Uterus (tissue), 2 donors: ENCODE measurements around the gene CHCHD1.
"Not testable (repeated sequence)": the region's sequence is repeated elsewhere in the genome, so short reads cannot be mapped to it uniquely, and the experiment has no call there.

ENCODE experiments used
- POLR2A ChIP-seq, 2 donors: fragments of 450-650 bp; IDR thresholded peaks; one replicate each; pipeline ENCODE4 v1.6.1; 2016; ENCODE audit warnings: antibody characterized with exemption in 2 of 2, mild to moderate bottlenecking in 1 of 2, moderate library complexity in 1 of 2
- TF ChIP-seq, protein P1 (sequence below), 4 experiments: fragments of 200-600 bp in 2 of 4; fragments of 450-650 bp in 2 of 4; sonication (generic) in 2 of 4; IDR thresholded peaks; one replicate each; pipeline ENCODE4 v1.5.1; 2016 to 2019; ENCODE audit warnings: antibody characterized with exemption in 4 of 4, mild to moderate bottlenecking in 2 of 4, moderate library complexity in 1 of 4

DNA sequence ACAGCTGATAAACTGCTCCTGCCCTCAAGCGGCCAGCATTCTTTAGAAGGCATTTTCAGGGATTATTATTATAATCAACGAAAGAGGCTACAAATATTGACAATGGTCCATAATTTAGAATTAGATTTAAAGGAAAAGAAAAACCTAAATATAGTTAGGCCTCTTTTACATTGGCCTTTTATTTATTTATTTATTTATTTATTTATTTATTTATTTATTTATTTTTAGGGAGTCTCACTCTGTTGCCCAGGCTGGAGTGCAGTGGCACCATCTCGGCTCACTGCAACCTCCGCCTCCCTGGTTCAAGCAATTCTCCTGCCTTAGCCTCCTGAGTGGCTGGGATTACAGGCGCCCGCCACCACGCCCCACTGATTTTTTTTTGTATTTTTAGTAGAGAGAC, 47.2 kb downstream of the CHCHD1 start:
- TF ChIP-seq, protein P1, sequence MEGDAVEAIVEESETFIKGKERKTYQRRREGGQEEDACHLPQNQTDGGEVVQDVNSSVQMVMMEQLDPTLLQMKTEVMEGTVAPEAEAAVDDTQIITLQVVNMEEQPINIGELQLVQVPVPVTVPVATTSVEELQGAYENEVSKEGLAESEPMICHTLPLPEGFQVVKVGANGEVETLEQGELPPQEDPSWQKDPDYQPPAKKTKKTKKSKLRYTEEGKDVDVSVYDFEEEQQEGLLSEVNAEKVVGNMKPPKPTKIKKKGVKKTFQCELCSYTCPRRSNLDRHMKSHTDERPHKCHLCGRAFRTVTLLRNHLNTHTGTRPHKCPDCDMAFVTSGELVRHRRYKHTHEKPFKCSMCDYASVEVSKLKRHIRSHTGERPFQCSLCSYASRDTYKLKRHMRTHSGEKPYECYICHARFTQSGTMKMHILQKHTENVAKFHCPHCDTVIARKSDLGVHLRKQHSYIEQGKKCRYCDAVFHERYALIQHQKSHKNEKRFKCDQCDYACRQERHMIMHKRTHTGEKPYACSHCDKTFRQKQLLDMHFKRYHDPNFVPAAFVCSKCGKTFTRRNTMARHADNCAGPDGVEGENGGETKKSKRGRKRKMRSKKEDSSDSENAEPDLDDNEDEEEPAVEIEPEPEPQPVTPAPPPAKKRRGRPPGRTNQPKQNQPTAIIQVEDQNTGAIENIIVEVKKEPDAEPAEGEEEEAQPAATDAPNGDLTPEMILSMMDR (IDR thresholded peaks at IDR 0.05), result not testable (repeated sequence)
- not testable (repeated sequence) for TF ChIP-seq POLR2A (IDR thresholded peaks at IDR 0.05)
